SK-N-SH (cell line): Measurements from ENCODE around the gene GUCY2D.

Experiments
- EZH2phosphoT487 ChIP-seq: fragments of 200-600 bp; sonication (generic); IDR thresholded peaks from 2 replicates; pipeline ENCODE4 v1.6.1; 2017; ENCODE audit warnings: low read depth, mixed run types, mild to moderate bottlenecking, antibody characterized with exemption, moderate library complexity, borderline replicate concordance
- FOXM1 ChIP-seq: IDR thresholded peaks from 2 replicates; pipeline ENCODE4 v1.4.0; 2012; ENCODE audit warnings: low read depth, mild to moderate bottlenecking
- GABPA ChIP-seq: IDR thresholded peaks from 2 replicates; pipeline ENCODE4 v1.4.0; 2012; ENCODE audit warnings: low read depth, mild to moderate bottlenecking
- JUND ChIP-seq: IDR thresholded peaks from 2 replicates; pipeline ENCODE4 v1.4.0; 2012
- NFIC ChIP-seq: IDR thresholded peaks from 2 replicates; pipeline ENCODE4 v1.4.0; 2012; ENCODE audit warnings: borderline replicate concordance
- POLR2AphosphoS5 ChIP-seq: IDR thresholded peaks from 2 replicates; pipeline ENCODE4 v1.6.1; 2012; ENCODE audit warnings: low read depth, low read length
- SIN3A ChIP-seq: IDR thresholded peaks from 2 replicates; pipeline ENCODE4 v1.6.1; 2012; ENCODE audit warnings: low read depth, mild to moderate bottlenecking, low read length, moderate library complexity, borderline replicate concordance
- TAF1 ChIP-seq: IDR thresholded peaks from 2 replicates; pipeline ENCODE4 v1.6.1; 2012; ENCODE audit warnings: low read depth, mild to moderate bottlenecking, low read length, moderate library complexity, borderline replicate concordance
- YY1 ChIP-seq: IDR thresholded peaks from 2 replicates; pipeline ENCODE4 v1.4.0; 2012; ENCODE audit warnings: low read depth, mild to moderate bottlenecking
- TF ChIP-seq, protein P1 (sequence below): fragments of 200-600 bp; sonication (generic); IDR thresholded peaks from 2 replicates; pipeline ENCODE4 v1.6.1; 2017; ENCODE audit warnings: antibody characterized with exemption, mild to moderate bottlenecking, moderate library complexity
- TF ChIP-seq, protein P2 (sequence below): IDR thresholded peaks from 2 replicates; pipeline ENCODE4 v1.6.1; 2012; ENCODE audit warnings: mild to moderate bottlenecking, low read depth, low read length, moderate library complexity
- TF ChIP-seq, protein P3 (sequence below): IDR thresholded peaks from 2 replicates; pipeline ENCODE4; 2012
- TF ChIP-seq, protein P4 (sequence below): IDR thresholded peaks from 2 replicates; pipeline ENCODE4 v1.4.0; 2012; ENCODE audit warnings: low read depth

DNA sequence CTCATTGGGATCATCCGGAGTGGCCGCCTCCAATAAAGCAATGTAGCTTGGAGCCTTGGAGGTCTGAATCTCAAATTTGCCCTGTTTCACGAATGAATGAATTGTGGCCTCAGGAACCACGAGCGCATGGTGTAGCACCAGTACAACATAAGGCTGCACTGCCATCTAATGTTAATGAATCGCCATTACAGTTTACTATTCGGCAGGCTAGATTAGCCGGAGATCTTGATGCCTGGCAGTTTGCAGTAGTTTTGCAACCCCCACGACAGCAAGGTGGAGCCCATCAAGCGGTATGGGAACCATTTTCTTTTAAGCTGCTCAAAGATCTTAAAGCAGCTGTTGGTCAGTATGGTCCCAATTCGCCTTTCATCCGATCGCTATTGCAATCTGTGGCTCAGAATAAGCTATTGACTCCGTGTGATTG, 55.3 kb downstream of the GUCY2D start:
- TF ChIP-seq POLR2AphosphoS5: no peak
- TF ChIP-seq, protein P1, sequence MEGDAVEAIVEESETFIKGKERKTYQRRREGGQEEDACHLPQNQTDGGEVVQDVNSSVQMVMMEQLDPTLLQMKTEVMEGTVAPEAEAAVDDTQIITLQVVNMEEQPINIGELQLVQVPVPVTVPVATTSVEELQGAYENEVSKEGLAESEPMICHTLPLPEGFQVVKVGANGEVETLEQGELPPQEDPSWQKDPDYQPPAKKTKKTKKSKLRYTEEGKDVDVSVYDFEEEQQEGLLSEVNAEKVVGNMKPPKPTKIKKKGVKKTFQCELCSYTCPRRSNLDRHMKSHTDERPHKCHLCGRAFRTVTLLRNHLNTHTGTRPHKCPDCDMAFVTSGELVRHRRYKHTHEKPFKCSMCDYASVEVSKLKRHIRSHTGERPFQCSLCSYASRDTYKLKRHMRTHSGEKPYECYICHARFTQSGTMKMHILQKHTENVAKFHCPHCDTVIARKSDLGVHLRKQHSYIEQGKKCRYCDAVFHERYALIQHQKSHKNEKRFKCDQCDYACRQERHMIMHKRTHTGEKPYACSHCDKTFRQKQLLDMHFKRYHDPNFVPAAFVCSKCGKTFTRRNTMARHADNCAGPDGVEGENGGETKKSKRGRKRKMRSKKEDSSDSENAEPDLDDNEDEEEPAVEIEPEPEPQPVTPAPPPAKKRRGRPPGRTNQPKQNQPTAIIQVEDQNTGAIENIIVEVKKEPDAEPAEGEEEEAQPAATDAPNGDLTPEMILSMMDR: peak; percentile 75
- TF ChIP-seq, protein P2, sequence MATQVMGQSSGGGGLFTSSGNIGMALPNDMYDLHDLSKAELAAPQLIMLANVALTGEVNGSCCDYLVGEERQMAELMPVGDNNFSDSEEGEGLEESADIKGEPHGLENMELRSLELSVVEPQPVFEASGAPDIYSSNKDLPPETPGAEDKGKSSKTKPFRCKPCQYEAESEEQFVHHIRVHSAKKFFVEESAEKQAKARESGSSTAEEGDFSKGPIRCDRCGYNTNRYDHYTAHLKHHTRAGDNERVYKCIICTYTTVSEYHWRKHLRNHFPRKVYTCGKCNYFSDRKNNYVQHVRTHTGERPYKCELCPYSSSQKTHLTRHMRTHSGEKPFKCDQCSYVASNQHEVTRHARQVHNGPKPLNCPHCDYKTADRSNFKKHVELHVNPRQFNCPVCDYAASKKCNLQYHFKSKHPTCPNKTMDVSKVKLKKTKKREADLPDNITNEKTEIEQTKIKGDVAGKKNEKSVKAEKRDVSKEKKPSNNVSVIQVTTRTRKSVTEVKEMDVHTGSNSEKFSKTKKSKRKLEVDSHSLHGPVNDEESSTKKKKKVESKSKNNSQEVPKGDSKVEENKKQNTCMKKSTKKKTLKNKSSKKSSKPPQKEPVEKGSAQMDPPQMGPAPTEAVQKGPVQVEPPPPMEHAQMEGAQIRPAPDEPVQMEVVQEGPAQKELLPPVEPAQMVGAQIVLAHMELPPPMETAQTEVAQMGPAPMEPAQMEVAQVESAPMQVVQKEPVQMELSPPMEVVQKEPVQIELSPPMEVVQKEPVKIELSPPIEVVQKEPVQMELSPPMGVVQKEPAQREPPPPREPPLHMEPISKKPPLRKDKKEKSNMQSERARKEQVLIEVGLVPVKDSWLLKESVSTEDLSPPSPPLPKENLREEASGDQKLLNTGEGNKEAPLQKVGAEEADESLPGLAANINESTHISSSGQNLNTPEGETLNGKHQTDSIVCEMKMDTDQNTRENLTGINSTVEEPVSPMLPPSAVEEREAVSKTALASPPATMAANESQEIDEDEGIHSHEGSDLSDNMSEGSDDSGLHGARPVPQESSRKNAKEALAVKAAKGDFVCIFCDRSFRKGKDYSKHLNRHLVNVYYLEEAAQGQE: no peak
- TF ChIP-seq FOXM1: no peak
- TF ChIP-seq SIN3A: no peak
- TF ChIP-seq EZH2phosphoT487: no peak
- TF ChIP-seq NFIC: no peak
- TF ChIP-seq GABPA: no peak
- TF ChIP-seq, protein P3, sequence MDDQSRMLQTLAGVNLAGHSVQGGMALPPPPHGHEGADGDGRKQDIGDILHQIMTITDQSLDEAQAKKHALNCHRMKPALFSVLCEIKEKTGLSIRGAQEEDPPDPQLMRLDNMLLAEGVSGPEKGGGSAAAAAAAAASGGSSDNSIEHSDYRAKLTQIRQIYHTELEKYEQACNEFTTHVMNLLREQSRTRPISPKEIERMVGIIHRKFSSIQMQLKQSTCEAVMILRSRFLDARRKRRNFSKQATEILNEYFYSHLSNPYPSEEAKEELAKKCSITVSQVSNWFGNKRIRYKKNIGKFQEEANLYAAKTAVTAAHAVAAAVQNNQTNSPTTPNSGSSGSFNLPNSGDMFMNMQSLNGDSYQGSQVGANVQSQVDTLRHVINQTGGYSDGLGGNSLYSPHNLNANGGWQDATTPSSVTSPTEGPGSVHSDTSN: no peak
- TF ChIP-seq, protein P4, sequence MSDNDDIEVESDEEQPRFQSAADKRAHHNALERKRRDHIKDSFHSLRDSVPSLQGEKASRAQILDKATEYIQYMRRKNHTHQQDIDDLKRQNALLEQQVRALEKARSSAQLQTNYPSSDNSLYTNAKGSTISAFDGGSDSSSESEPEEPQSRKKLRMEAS: peak; percentile 56
- no peak for TF ChIP-seq JUND
- TF ChIP-seq TAF1: no peak
- no peak for TF ChIP-seq YY1
